ENCODE results near the gene NUDT12.

Gene NUDT12

DNA sequence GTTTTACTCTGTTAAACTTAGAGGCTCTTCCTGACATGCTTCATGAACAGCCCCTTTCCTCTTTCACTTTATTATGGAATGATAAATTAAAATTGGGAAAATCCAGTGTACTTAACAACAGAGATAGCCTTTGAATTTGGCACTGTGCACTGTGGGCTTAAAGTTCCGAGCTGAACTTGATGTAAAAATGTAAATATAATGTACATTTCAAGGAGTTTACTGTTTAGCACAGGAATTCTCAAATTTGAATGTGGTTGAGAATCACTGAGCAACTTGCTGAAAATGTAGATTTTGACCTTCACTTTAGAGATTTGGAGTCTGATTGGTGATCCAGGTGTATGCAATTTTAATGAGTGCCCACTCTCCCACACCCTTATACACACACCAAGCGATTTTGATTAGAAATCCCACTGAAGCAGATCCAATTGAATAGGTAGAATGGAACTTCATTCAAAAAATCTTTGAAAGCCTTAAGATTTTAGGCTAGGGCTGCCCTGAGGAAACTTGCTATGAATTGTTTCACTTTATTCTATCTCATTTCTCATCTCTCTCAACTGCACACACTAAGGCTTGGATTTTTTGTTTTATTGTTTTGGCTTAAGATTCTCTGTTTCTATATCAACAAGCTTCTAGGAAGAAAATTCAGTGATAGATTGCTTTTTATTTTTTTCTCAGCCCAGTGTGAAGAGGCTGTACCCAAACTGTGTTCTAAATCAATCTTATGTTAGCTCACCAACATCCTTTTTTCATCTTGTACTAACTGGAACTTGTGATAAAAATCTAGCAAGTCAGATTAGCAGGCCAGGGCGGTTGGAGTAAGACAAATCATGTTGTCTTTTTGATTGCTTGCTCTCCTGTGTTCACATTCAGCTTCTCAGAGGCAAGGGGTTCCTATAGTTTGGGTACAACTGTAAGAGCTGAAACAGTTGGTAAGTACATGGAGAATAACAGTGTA is 22.9 kb downstream of the NUDT12 start:
- no peak for DNase-seq

DNA sequence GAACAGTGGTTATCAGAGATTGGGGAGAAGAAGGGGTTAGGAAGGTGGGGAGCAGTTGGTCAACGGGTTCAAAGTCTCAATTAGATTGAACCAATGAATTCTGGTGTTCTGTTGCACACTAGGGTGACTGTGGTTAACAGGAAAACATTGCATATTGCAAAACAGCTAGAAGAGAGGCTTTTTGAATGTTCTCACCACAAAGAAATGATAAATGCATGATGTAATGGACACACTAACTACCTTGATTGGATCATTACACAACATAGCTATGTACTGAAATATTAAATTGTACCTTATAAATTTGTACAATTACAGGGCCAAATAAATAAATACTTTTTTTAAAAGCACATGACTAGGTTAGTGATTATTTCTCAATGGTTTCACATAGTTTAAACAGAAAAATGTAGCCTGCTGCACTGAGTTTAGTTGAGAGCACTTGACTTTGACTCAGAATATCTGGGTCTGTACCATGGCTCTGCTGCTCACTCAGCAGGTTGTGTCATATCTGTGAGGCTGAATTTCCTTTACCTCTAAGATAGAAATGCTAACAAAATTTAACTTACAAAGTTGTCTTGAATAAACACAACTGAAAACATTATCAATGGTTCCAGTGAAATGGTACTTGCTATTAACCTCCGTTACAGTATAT is 30.4 kb downstream of the NUDT12 start:
- DNase-seq, result no peak

DNA sequence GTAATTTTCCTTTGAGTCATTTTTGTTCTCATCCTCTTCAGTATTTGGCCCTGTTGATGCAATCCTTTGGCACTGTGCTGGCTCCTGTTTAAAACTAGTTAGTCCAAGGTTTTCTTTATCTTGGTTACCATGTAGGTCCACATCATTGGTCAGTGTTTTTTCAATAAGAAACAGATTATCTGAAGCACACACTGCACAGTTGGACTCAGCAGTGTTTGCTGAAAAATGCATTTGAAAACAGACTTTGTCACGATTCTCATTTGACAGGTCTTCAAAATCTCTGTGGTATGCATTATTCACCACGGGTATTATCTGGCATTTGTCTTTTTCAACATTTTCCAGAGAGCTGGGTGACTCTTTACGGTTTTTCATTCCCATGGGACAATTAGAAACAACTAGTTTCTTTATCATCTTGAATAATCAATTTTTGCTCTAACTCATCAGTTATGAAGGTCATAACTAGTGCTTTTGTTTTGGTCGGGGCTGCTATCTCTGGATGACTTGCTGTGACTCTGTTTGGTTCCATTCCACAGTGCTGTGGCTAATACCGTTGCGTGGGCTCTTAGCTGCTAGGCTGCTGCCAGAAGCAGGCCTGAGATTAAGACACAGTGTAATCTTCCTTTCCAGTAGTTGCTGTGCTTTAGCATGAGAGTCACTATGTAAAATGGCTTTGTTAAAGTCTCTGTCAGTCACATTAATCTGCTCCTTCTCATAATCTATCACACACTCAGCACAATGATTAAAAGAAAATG is 36.2 kb downstream of the NUDT12 start:
- DNase-seq, result no peak

DNA sequence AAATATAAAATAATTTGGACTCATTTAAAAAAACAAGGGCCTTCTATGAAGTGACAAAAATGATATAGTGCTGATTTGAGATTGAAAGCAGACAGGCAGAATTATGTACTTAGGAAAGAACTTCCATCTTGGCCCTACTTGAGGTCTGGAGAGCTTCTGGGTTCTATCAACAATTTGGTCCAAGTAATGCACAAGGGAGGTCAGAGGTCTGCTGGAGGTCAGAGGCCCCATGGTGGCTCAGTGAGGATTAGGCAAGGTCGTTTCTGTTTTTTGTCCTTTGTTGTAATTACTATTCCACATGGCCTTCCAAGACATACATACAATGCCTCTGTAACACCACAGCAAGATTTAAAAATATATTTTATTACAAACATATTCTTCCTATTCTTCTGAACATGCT is 37.2 kb downstream of the NUDT12 start:
- DNase-seq, result no peak

DNA sequence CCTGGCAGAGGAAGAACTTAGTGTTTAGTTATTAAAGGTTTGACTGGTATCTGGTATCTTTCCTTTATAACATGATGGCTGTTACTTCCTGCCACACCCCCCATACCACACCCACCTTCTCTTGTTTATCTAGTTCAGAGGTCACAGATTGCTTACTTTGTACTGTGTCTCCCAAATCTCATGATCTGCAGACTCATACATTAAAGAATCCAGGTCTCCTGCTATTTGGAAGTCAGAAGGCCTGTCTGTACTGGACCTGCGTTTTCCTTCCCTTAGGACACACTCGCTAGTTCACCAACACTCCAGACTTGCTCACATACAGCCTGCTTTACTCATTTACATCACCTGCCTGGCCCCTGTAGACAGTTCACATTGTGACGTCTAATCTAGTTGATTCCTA is 39.3 kb downstream of the NUDT12 start:
- DNase-seq, result peak; percentile 77

DNA sequence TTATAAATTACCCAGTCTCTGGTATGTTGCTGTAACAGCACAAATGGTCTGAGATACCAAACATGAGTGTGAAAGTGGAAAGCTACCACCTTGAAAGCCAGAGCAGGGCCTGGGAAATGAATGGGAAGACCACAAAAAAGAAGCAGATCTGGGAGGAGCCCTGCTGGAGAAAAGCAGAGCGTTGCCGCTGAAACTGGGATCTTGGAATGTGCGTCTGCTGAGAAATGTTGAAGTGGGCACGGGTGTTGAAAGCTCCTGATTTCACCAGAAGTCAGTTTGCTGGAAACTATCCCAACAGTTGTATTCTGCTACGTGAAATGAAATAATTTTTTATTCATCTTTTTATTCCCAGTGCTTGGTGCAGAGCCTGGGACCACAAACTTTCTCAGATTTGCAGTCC is 40.0 kb downstream of the NUDT12 start:
- DNase-seq, result peak; percentile 79

DNA sequence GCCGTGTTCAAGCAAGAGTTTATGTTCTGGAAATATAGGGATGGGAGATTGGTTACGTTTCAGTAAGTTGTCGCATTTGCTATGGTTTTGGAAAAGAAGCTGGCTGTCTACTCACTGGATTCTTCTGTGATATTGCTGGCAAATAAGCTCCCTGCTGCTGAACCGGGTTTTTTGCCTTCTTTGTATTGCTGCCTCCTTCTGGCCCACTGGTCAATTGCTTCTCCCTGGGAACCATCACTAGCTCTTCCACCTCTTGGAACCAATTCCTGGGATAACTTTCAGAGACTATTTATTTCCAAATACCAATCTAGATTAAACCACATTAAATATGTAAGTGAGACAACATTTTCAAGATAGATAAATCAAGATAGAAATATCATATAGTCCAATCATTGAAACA is 43.0 kb downstream of the NUDT12 start:
- peak; percentile 66 for DNase-seq

DNA sequence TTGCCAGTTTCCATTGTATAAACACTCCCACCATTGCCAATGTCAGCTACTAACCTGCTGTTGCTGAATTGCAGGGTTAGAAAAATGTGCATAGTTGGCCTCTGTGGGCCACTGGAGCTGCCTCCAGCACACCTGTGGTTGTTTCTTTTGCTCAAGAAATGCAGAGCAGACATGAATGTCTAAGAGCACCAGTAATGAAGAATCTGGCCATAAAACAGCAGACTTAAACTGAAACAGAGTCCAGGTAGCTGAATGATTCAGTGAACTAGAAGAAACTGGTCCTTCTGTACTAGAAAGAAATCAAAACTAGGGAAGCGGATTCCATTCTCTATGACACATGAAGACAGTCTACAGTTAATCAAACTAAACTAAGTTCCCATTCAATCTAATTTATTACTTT is 48.2 kb downstream of the NUDT12 start:
- no peak for DNase-seq

DNA sequence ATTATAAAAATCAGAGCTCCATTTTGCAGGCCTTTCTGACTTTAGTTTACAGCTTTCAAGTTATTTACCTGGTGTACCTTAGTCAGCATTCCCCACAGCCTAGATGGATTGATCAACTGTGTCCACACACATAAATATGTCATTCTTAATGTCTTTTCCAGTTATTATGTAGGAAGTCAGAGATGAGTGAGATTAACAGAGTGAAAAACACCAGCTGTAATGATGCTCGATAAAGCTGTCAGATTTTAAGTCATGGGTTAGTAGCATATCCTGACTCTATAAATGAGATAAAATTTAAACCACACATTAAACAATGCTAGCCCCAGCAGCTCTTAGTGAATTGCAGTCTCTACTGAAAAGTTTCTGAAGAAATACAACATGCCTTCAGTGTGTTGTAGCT is 48.9 kb downstream of the NUDT12 start:
- no peak for DNase-seq

DNA sequence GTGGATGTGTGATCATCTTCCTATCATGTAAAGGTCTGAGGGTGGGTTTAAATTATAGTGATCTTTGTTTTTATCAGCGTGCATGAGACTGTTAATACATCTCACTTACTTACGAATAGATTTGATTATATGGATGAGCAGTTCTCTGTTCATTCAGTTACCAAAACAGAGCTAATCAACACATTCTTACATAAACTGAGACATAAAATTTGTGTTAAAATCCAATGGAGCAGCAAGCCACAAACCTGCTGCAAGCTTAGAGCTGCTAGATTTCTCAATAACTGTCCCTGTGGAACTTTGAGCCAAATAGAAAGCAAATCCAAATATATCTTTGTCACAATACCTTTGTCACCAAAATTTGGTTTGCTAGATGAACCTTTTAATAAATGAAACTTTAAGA is 50.1 kb downstream of the NUDT12 start:
- no peak for DNase-seq

DNA sequence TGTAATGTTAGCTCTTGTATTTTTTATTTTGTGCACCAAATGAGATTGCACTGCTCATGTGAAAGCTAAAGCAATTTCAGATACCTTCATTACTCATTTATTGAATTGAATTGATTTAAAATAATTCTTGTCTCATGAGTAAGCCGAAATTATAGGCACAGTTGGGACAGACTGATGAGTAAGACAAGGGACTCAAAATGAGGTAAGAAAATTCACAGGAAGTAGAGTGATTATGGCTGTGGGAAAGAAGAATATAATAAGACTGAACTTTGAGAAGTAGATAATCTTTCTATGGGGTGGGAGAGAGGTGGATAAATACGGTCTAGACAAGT is 51.1 kb downstream of the NUDT12 start:
- DNase-seq, result no peak

DNA sequence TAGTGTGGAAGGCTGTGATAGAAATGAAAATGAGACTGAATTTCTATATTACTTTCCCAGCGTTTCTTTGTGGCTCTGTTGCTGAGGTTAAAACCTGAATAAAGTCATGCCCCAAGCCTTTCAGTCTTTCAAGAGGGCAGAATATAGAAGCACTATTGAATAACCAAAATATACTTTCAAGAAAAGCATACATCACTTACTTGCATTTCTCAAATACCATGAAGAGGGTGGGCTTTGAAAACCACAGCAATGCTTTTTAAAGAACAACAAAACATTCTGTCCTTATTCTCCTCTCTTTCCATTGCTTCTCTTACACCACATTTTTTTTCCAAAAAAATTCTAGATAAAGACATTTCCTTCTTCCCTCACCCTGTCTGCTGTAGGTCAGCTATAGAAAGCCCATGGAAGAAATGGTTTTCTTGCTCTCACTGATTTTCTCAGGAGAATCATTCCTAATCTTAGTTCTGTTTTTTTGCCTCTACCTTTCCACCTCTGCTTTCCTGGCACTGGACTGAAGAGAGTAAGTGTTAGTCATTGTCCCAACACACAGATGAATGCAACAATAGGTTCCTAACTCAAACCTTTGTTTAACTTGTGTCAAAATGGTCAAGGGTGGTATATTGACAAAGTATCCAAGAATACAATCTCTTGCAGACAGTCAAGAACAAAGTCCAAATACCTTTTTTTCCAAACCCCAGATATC is 51.6 kb downstream of the NUDT12 start:
- no peak for DNase-seq

DNA sequence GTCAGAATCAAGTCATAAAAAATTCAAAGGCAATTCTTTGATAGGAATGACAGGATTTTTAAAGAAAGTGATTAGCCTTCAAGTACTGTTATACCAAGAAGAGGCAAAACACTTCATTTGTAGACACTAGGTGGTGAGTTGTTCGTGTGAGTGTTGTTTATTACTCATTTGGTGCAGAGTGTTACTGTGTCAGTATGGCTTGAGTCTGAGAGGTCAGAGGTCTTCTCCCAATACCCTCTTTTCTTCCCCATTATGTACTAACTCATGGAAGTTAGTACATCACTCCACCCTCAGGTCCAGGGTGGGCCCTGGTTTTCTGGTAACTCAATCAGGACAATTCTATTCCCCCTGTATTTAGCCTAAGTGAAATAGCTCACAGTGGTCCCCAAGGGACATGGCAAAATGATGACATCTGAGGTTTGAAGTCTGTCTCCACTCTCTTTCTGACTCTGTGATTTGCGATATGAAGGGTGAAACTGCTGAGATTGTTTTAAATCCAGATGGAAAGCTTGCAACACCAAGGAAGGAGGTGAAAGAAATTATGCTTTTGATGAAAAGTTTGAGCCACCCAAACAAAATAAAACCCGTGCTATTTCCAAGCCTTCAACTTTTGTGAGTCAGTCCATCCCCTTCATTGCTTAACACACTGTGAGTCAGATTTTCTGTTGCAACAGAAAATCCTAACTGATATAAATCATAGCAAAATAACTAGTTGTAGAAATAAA is 56.8 kb downstream of the NUDT12 start:
- DNase-seq, result no peak

DNA sequence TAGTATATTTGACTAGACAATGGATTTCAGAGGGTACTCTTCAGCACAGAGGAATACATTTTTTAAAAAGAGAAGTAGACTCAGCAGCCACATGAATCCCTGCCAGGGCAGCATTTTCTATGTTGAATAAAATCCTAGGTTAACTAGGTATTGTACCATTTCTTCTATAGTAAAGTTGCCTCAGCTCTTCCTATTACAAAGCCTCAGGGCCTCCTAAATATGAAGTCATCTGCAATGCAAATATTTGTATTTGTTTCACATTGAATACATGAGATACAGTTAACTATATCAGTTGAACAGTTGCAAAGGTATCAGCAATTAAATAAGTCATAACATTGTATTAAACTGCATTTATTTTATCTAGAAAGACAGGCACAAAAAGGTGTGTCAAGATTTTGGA is 59.5 kb downstream of the NUDT12 start:
- DNase-seq, result no peak

DNA sequence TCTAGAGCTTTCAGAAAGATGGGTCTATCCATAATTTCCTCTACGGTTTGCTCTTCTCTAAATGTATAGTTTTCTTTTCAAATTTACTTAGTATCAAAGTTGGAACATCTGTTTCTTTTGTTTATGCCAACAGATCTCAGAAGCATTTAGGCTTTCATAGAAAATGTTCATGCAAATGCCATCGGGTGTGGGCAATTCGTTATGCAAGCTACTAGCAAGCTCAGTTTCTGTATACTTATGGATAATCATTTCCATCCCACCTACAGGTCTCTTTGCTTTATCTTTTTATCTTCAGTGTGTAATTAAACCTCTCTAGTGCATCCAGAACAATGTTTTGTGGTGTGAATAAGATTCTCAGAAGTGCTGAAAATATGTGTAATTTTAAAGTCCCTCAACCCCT is 59.9 kb downstream of the NUDT12 start:
- no peak for DNase-seq
